Omental fat pad (tissue), 4 donors: Measurements from ENCODE around the gene DCDC2C. TPM values are rescaled to one million over a fixed set of nuclear protein-coding genes. Genes with fewer than 3 reads are reported as not detected.

Source experiments
- ATAC-seq: fragments of 150-250 bp; one replicate; pipeline ENCODE4 v1.9.1; 2016; ENCODE audit warnings: mild to moderate bottlenecking, moderate library complexity; ENCODE audit not compliant: low FRiP score
- DNase-seq: peaks from one replicate; pipeline ENCODE4 v3.0.0-alpha.2; 2019; ENCODE audit warnings: low spot score
- CTCF ChIP-seq, 3 donors: fragments of 450-650 bp; IDR thresholded peaks; one replicate each; pipeline ENCODE4 v1.5.1; 2016 to 2017; ENCODE audit warnings: antibody characterized with exemption in 3 of 3, mild to moderate bottlenecking in 3 of 3, moderate library complexity in 2 of 3
- total RNA-seq, 4 donors: library from RNA; depleted of rRNA; stranded (reverse); fragments of >200 nt; gene quantifications; one replicate each; pipeline ENCODE4 v1.1.0, GENCODE V29; 2016

Gene DCDC2C
- total RNA-seq, 4 donors from 2014 or later = 0.31 to 1.4 TPM; not detected in 2

DNA sequence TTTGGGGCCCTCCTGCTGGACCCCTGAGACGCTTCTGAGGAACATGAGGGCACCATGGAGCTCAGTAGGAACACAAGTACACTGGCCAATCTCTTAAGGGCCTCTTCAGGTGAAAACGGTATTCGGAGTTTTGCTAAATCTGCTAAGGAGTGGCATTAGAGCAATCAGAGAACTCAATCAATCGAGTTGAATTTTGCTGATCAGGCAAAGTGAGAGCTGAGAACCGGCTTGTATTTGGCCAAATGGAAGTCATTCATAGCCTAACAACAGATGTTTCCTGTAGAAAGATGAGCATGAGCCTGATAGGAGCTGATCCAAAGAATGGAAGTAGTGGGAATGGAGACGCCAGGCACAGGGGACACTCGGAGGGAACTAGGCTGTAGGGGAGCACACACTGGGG lies 133.7 kb downstream of the DCDC2C start:
- no peak for ATAC-seq

DNA sequence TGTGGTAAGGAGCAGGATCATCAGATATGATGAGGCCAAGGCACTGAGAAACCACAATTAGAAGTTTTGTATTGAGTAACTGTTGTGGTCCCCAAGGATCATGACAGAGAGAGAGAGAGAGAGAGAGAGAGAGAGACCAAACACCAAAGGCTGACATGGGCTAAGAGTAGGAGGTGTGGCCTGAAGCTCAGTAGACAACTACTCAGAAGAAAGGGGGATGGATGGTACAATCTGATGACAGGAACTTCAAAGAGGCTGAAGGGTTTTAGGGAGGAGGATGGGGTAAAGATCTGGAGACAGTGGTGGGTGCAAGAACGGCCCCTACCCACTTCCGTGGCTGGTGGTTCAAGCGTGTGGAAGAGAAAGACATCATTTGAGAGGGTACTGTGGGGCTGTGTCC lies 135.0 kb downstream of the DCDC2C start:
- no peak for ATAC-seq
- TF ChIP-seq CTCF (IDR thresholded peaks at IDR 0.05) = no peak

More for the DNA sequence above, 133.7 kb downstream of the DCDC2C start:
- TF ChIP-seq CTCF (IDR thresholded peaks at IDR 0.05) = no peak
- DNase-seq = no peak

DNA sequence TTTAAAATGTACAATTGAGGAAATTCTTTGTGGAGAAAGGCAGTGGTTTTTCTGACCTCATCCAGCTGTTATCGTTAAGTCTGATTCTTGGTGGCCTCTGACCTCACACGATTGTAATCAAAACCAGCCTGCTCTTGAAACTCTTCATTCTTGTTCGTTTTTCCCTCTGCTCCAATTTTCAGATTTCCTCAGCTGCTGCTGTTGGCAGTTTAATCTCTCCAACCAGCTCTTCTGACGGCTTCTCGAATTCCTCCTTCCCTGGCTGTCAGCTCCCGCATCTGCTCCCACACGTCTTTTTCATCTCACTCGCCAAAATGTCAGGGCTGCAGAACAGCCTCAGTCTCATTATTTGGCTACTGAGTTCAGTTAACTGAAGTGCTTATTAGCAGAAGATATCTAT lies 136.1 kb downstream of the DCDC2C start:
- no peak for TF ChIP-seq CTCF (IDR thresholded peaks at IDR 0.05)
- ATAC-seq (no peak), DNase-seq (no peak)

More for the DNA sequence above, 135.0 kb downstream of the DCDC2C start:
- DNase-seq = no peak

DNA sequence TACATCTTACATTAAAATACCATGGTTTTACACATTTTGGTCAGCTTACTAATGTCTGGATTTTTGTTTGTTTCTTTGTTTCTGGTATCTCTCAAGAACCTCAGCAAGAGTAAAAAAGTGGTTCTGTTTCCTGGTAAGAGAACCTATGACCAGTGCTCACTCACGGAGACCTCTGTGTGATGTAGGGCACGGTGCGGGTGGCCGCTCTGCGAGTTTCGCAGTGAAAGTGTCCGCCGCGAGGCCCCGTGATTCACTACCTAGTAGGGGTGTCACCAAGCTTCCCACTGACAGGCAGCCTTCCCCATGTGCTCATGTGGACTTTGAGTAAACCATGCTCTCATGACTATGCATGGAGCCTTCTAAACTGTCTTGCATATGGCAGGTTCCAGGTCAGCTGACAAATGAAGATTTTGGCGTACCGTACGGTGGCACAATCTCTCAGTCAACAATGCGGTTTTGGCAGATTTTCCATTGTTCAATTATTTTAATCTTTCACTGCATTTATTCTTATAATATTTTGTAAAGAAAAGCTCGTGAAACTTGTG lies 137.3 kb downstream of the DCDC2C start:
- DNase-seq (no peak), ATAC-seq (no peak)
- TF ChIP-seq CTCF (IDR thresholded peaks at IDR 0.05) = no peak

GRCh38 chr2:3847397-3848052 lies 144.2 kb downstream of the DCDC2C start:
- ATAC-seq = no peak
- DNase-seq = no peak
- no peak for TF ChIP-seq CTCF (IDR thresholded peaks at IDR 0.05)

- DNase-seq (no peak), ATAC-seq (no peak)
- TF ChIP-seq CTCF (IDR thresholded peaks at IDR 0.05) = no peak
These were observed 145.4 kb downstream of the DCDC2C start for GRCh38 chr2:3848776-3849175.

DNA sequence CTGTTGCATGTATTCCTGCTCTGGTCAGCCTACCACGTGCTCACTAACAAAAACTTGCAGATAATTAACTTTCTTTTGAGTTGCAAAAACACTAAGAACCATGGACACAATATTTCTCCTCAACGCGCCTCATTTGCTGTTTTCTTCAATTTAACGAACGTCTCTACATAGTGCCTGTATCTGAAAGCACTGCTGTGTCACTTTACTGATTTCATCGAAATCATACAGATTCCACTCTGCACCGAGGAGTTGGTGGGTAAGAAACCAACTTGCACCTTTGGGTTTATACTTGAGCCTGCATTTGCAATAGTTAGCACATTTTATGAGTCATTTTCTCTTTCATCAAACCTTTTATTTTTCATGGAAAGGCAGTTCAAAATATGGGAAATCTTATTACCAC lies 145.8 kb downstream of the DCDC2C start:
- ATAC-seq (no peak), DNase-seq (no peak)
- TF ChIP-seq CTCF (IDR thresholded peaks at IDR 0.05) = no peak
